Mesodermal cell (in vitro differentiated cells): ENCODE measurements around the gene LGALS9.
"Not testable (repeated sequence)": the region's sequence is repeated elsewhere in the genome, so short reads cannot be mapped to it uniquely, and the experiment has no call there.

Source experiments
- H3K27ac ChIP-seq: 2 replicates; pipeline ENCODE4 v1.7.0; 2013; ENCODE audit warnings: mild to moderate bottlenecking, low read depth, low read length, moderate library complexity; ENCODE audit not compliant: severe bottlenecking
- H3K36me3 ChIP-seq: 2 replicates; pipeline ENCODE4 v1.7.1; 2013; ENCODE audit warnings: mild to moderate bottlenecking, low read length, moderate library complexity; ENCODE audit not compliant: control insufficient read depth, insufficient read depth
- H3K4me1 ChIP-seq: one replicate; pipeline ENCODE4 v1.7.1; 2013; ENCODE audit warnings: mild to moderate bottlenecking, low read length; ENCODE audit not compliant: insufficient read depth, control insufficient read depth, poor library complexity, severe bottlenecking
- H3K4me3 ChIP-seq: 2 replicates; pipeline ENCODE4 v1.7.0; 2013; ENCODE audit warnings: low read length, control low read depth, mild to moderate bottlenecking; ENCODE audit not compliant: insufficient read depth, poor library complexity, severe bottlenecking; ENCODE audit errors: extremely low read depth
- H3K9me3 ChIP-seq: 2 replicates; pipeline ENCODE4 v1.7.1; 2013; ENCODE audit warnings: mild to moderate bottlenecking, low read length, moderate library complexity; ENCODE audit not compliant: control insufficient read depth
- WGBS, 2 experiments: methylation state at CpG; one replicate each; pipeline ENCODE4 v1.1.5; 2013; ENCODE audit warnings: missing lambda C conversion rate in 2 of 2; ENCODE audit not compliant: insufficient coverage in 2 of 2; 5-methylcytosine and 5-hydroxymethylcytosine counted together

Gene LGALS9

GRCh38 chr17:27640790-27641189, 9.8 kb downstream of the LGALS9 start:
- WGBS, 2 experiments, result 80 to 81% methylated on average over 1 to 4 of the region's 4 CpGs

GRCh38 chr17:27644586-27644985, 13.6 kb downstream of the LGALS9 start:
- no peaks in the 10 kb centered on the region for H3K4me1 ChIP-seq
- WGBS, 2 experiments, result 87% methylated on average over 8 of the region's 9 CpGs
- no peak overlapping the region for H3K4me3 ChIP-seq
- no peaks in the 10 kb centered on the region for H3K36me3 ChIP-seq
- H3K9me3 ChIP-seq, result no peaks in the 10 kb centered on the region
- H3K27ac ChIP-seq, result no peak overlapping the region

More at GRCh38 chr17:27640790-27641189, 9.8 kb downstream of the LGALS9 start:
- Histone ChIP-seq H3K9me3 (no peaks in the 10 kb centered on the region), H3K4me3 (no peak overlapping the region), H3K4me1 (no peaks in the 10 kb centered on the region), H3K27ac (no peak overlapping the region), H3K36me3 (no peaks in the 10 kb centered on the region)

GRCh38 chr17:27645621-27646020, 14.6 kb downstream of the LGALS9 start:
- 80 to 100% methylated on average over 1 of the region's 10 CpGs for WGBS, 2 experiments
- H3K9me3 ChIP-seq, H3K36me3 ChIP-seq, H3K27ac ChIP-seq, H3K4me1 ChIP-seq, H3K4me3 ChIP-seq: not testable (repeated sequence)

GRCh38 chr17:27646232-27646631, 15.2 kb downstream of the LGALS9 start:
- Histone ChIP-seq H3K9me3 (no peaks in the 10 kb centered on the region), H3K36me3 (no peaks in the 10 kb centered on the region), H3K27ac (no peak overlapping the region), H3K4me3 (no peak overlapping the region), H3K4me1 (no peaks in the 10 kb centered on the region)
- WGBS, 2 experiments, result 92 to 95% methylated on average over 11 to 12 of the region's 13 CpGs

- H3K4me3 ChIP-seq, result no peak overlapping the region
- H3K27ac ChIP-seq, result no peak overlapping the region
- no peaks in the 10 kb centered on the region for H3K36me3 ChIP-seq
- H3K9me3 ChIP-seq, result no peaks in the 10 kb centered on the region
- WGBS, 2 experiments, result 88 to 93% methylated on average over 6 to 8 of the region's 9 CpGs
- no peaks in the 10 kb centered on the region for H3K4me1 ChIP-seq
Observed at GRCh38 chr17:27647765-27648164, 16.8 kb downstream of the LGALS9 start.

GRCh38 chr17:27649111-27649571, 18.2 kb downstream of the LGALS9 start:
- H3K4me3 ChIP-seq, H3K27ac ChIP-seq, H3K36me3 ChIP-seq, H3K9me3 ChIP-seq, H3K4me1 ChIP-seq: not testable (repeated sequence)
- WGBS, 2 experiments, result 69 to 80% methylated on average over 2 of the region's 5 CpGs

GRCh38 chr17:27649929-27650328, 18.9 kb downstream of the LGALS9 start:
- 92 to 95% methylated on average over 7 to 16 of the region's 16 CpGs for WGBS, 2 experiments
- Histone ChIP-seq H3K4me1 (no peaks in the 10 kb centered on the region), H3K9me3 (no peaks in the 10 kb centered on the region), H3K27ac (no peak overlapping the region), H3K36me3 (no peaks in the 10 kb centered on the region), H3K4me3 (no peak overlapping the region)

GRCh38 chr17:27650836-27651235, 19.8 kb downstream of the LGALS9 start:
- Histone ChIP-seq H3K36me3 (no peaks in the 10 kb centered on the region), H3K27ac (no peak overlapping the region), H3K4me3 (no peak overlapping the region), H3K4me1 (no peaks in the 10 kb centered on the region), H3K9me3 (no peaks in the 10 kb centered on the region)
- 88% methylated on average over 11 of the region's 11 CpGs for WGBS, 2 experiments

- Histone ChIP-seq H3K9me3 (no peaks in the 10 kb centered on the region), H3K4me3 (no peak overlapping the region), H3K27ac (no peak overlapping the region), H3K4me1 (no peaks in the 10 kb centered on the region), H3K36me3 (no peaks in the 10 kb centered on the region)
- WGBS, 2 experiments, result 73 to 75% methylated on average over 9 to 12 of the region's 16 CpGs
Observed at GRCh38 chr17:27651411-27652345, 20.7 kb downstream of the LGALS9 start.

GRCh38 chr17:27653449-27653971, 22.5 kb downstream of the LGALS9 start:
- H3K9me3 ChIP-seq, H3K36me3 ChIP-seq, H3K4me1 ChIP-seq, H3K27ac ChIP-seq, H3K4me3 ChIP-seq: not testable (repeated sequence)
- 83 to 86% methylated on average over 6 to 7 of the region's 9 CpGs for WGBS, 2 experiments

GRCh38 chr17:27654136-27654535, 23.1 kb downstream of the LGALS9 start:
- H3K4me3 ChIP-seq, result no peak overlapping the region
- H3K4me1 ChIP-seq, result no peaks in the 10 kb centered on the region
- 91 to 95% methylated on average over 10 to 15 of the region's 15 CpGs for WGBS, 2 experiments
- H3K27ac ChIP-seq, result no peak overlapping the region
- no peaks in the 10 kb centered on the region for H3K9me3 ChIP-seq
- no peaks in the 10 kb centered on the region for H3K36me3 ChIP-seq
